Thoracic aorta (tissue), 2 donors: Measurements from ENCODE around the gene RNF212. TPM values are rescaled to one million over a fixed set of nuclear protein-coding genes. Genes with fewer than 3 reads are reported as not detected.

Source experiments
- ATAC-seq: fragments of 150-250 bp; one replicate; pipeline ENCODE4 v1.8.0; 2017; ENCODE audit warnings: low read depth; ENCODE audit not compliant: insufficient number of reproducible peaks, low FRiP score
- DNase-seq: peaks from one replicate; pipeline ENCODE4 v3.0.0-alpha.2; 2020; ENCODE audit warnings: low spot score
- H3K27ac ChIP-seq, 2 donors: fragments of 200-600 bp; sonication (generic); 1 replicate in 1 of 2; 2 replicates in 1 of 2; pipeline ENCODE4 v1.5.1; 2016; ENCODE audit warnings: mild to moderate bottlenecking in 2 of 2, moderate library complexity in 2 of 2
- H3K27me3 ChIP-seq: fragments of 200-600 bp; sonication (generic); replicated peaks from 2 replicates; pipeline ENCODE4 v1.6.0; 2016; ENCODE audit warnings: mild to moderate bottlenecking; ENCODE audit not compliant: insufficient read depth
- H3K36me3 ChIP-seq: fragments of 200-600 bp; sonication (generic); one replicate; pipeline ENCODE4 v1.5.1; 2016
- H3K4me1 ChIP-seq, 2 donors: fragments of 200-600 bp; sonication (generic); 1 replicate in 1 of 2; 2 replicates in 1 of 2; pipeline versions ENCODE4 v1.5.1 to v1.6.0; 2016; ENCODE audit warnings: low read depth in 2 of 2, mild to moderate bottlenecking in 1 of 2; ENCODE audit not compliant: control insufficient read depth in 1 of 2
- H3K4me3 ChIP-seq: fragments of 200-600 bp; sonication (generic); 2 replicates; pipeline ENCODE4 v1.5.1; 2016; ENCODE audit warnings: mild to moderate bottlenecking
- H3K9me3 ChIP-seq: fragments of 200-600 bp; sonication (generic); 2 replicates; pipeline ENCODE4 v1.5.1; 2016
- total RNA-seq, 2 donors: library from RNA; depleted of rRNA; stranded (reverse); fragments of >200 nt; gene quantifications; one replicate each; pipeline versions ENCODE4 v1.1.0 to v1.2.3, GENCODE V29; 2016
- TF ChIP-seq, protein P1 (sequence below): fragments of 200-600 bp; sonication (generic); IDR thresholded peaks from one replicate; pipeline ENCODE4 v1.5.1; 2019; ENCODE audit warnings: antibody characterized with exemption

Gene RNF212
- total RNA-seq, 2 donors from 2014 or later = 1.2 to 2.4 TPM

- Histone ChIP-seq H3K4me3 (no peak overlapping the region), H3K27ac (no peak overlapping the region), H3K27me3 (no peaks in the 10 kb centered on the region), H3K4me1 (peaks cover 4 to 12% of the 10 kb centered on the region in 2 donors), H3K9me3 (no peaks in the 10 kb centered on the region), H3K36me3 (no peaks in the 10 kb centered on the region)
- ATAC-seq (no peak), DNase-seq (no peak)
- TF ChIP-seq, protein P1, sequence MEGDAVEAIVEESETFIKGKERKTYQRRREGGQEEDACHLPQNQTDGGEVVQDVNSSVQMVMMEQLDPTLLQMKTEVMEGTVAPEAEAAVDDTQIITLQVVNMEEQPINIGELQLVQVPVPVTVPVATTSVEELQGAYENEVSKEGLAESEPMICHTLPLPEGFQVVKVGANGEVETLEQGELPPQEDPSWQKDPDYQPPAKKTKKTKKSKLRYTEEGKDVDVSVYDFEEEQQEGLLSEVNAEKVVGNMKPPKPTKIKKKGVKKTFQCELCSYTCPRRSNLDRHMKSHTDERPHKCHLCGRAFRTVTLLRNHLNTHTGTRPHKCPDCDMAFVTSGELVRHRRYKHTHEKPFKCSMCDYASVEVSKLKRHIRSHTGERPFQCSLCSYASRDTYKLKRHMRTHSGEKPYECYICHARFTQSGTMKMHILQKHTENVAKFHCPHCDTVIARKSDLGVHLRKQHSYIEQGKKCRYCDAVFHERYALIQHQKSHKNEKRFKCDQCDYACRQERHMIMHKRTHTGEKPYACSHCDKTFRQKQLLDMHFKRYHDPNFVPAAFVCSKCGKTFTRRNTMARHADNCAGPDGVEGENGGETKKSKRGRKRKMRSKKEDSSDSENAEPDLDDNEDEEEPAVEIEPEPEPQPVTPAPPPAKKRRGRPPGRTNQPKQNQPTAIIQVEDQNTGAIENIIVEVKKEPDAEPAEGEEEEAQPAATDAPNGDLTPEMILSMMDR = no peak
These were observed 32.9 kb downstream of the RNF212 start for GRCh38 chr4:1080432-1080831.

GRCh38 chr4:1079711-1080265 lies 33.6 kb downstream of the RNF212 start:
- DNase-seq (no peak), ATAC-seq (no peak)
- no peak overlapping the region for H3K4me3 ChIP-seq
- no peaks in the 10 kb centered on the region for H3K36me3 ChIP-seq
- no peak overlapping the region for H3K27ac ChIP-seq
- H3K27me3 ChIP-seq = no peaks in the 10 kb centered on the region
- peaks cover 4 to 12% of the 10 kb centered on the region in 2 donors for H3K4me1 ChIP-seq
- TF ChIP-seq, protein P1 = no peak
- no peaks in the 10 kb centered on the region for H3K9me3 ChIP-seq

GRCh38 chr4:1078490-1078889 lies 34.9 kb downstream of the RNF212 start:
- TF ChIP-seq, protein P1 = no peak
- H3K9me3 ChIP-seq = no peaks in the 10 kb centered on the region
- H3K27me3 ChIP-seq = no peaks in the 10 kb centered on the region
- H3K4me1 ChIP-seq = peaks cover 4 to 12% of the 10 kb centered on the region in 2 donors
- DNase-seq (no peak), ATAC-seq (no peak)
- H3K36me3 ChIP-seq = no peaks in the 10 kb centered on the region
- H3K4me3 ChIP-seq = no peak overlapping the region
- no peak overlapping the region for H3K27ac ChIP-seq

DNA sequence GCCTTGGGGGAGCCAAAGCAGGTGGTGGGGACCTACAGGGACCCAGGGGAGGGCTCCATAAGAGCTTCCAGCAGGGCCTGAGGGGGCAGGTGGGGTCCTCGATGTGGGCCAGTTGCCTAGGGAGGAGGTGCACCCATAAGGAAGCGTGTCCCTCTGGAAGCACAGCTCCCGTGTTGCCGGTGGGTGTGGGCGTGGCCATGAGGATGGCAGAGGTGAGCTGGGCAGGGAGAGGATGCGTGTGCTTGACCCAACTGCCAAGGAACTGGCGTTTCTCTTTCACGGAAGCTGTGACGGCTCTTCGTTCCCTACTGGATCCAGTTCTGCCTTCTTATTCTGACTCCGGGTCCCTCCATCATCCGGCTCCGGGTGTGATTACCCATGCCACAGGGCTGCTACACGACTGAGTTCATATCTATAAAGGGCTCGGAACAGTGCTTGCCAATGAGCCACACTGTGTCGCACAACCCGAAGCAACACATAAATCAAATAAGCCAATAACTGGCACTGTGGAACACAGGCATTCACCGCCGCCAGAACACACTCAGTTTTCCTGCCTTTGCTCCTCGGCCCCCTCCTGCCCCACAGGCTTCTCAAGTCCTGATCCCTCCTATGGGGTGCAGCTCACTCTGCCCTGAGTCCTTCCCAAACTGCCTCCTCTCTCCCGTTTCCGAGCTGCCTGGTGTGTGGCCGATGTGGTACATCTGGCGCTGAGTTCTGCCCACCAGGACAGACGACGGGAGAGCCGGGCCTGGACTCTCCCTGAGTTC lies 35.5 kb downstream of the RNF212 start:
- TF ChIP-seq, protein P1 = no peak
- no peaks in the 10 kb centered on the region for H3K27me3 ChIP-seq
- DNase-seq (no peak), ATAC-seq (no peak)
- no peaks in the 10 kb centered on the region for H3K9me3 ChIP-seq
- H3K4me1 ChIP-seq = peaks cover 4 to 12% of the 10 kb centered on the region in 2 donors
- H3K4me3 ChIP-seq = no peak overlapping the region
- H3K36me3 ChIP-seq = no peaks in the 10 kb centered on the region
- H3K27ac ChIP-seq = no peak overlapping the region

DNA sequence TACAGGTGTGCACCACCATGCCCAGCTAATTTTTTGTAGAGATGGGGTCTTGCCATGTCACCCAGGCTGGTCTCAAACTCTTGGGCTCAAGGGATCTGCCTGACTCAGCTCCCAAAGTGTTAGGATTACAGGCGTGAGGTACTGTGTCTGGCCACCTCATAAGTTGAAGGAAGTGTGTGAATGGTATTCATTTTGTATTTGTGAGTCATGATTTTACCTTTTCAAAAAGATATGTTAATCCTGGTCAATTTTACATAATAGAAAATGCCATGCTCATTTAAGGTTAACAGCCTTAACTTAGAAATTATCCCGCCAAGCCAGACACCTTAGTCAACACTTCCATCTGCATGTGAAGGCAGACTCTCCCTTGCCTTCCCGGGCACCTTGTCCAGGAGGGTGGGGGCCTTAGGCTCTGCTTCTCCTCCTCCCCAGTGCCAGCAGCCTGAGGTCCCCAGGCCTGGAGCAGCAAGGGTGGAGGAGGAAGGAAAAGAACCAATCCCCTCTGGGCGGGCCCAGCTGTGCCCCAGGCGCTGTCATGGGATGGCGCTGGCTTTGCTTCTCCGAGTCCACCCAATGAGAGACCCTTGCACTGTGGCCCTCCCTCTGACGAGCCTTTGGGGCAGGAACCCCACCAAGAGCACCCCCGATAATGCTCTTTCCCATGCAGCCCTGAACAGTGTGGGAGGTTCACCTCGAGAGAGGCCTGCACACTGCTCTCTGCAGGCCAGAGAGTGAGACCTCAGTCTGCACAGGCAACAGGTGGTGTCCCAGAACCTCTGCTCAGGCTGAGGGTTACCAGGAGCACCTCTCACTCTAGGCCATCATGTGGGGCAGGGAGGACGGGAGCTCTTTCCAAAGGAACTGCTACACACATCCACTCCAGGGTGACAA lies 37.3 kb downstream of the RNF212 start:
- Histone ChIP-seq H3K9me3 (no peaks in the 10 kb centered on the region), H3K36me3 (no peaks in the 10 kb centered on the region), H3K27me3 (no peaks in the 10 kb centered on the region), H3K4me3 (no peak overlapping the region), H3K4me1 (no peaks in the 10 kb centered on the region), H3K27ac (no peak overlapping the region)
- TF ChIP-seq, protein P1 = no peak
- no peak for ATAC-seq
- no peak for DNase-seq
